Right forelimb (tissue), 1 donor: ENCODE results near the gene IMPDH1.

Experiments
- DNase-seq: peaks from one replicate; pipeline ENCODE4 v3.0.0-alpha.2; 2018

The IMPDH1 gene

GRCh38 chr7:128358233-128358632 is 51.5 kb downstream of the IMPDH1 start:
- DNase-seq = no peak

GRCh38 chr7:128357217-128357613 is 52.6 kb downstream of the IMPDH1 start:
- no peak for DNase-seq

GRCh38 chr7:128356546-128357216 is 53.1 kb downstream of the IMPDH1 start:
- no peak for DNase-seq

- no peak for DNase-seq
Observed at GRCh38 chr7:128353610-128354009, 56.2 kb downstream of the IMPDH1 start.

- no peak for DNase-seq
Observed at GRCh38 chr7:128353189-128353588, 56.6 kb downstream of the IMPDH1 start.

- DNase-seq = no peak
Observed at GRCh38 chr7:128352636-128353035, 57.1 kb downstream of the IMPDH1 start.

- DNase-seq = peak; percentile 72
Observed at GRCh38 chr7:128352153-128352537, 57.6 kb downstream of the IMPDH1 start.

- peak; percentile 55 for DNase-seq
Observed at GRCh38 chr7:128351296-128352152, 58.3 kb downstream of the IMPDH1 start.

- DNase-seq = no peak
Observed at GRCh38 chr7:128350708-128351295, 59.0 kb downstream of the IMPDH1 start.

GRCh38 chr7:128349466-128349825 is 60.3 kb downstream of the IMPDH1 start:
- DNase-seq = no peak

- DNase-seq = no peak
Observed at GRCh38 chr7:128347647-128348097, 62.1 kb downstream of the IMPDH1 start.

GRCh38 chr7:128344431-128344774 is 65.4 kb downstream of the IMPDH1 start:
- DNase-seq = no peak

- DNase-seq = peak; percentile 93
Observed at GRCh38 chr7:128343554-128344430, 66.0 kb downstream of the IMPDH1 start, which contains the start of gene RBM28. TSS of gene RBM28 (minus strand) at chr7:128343908. CDS start at chr7:128343793, 115 bp downstream.
